GM23338 (cell line): ENCODE measurements around the gene CNNM4. TPM values are rescaled to one million over a fixed set of nuclear protein-coding genes. Genes with fewer than 3 reads are reported as not detected.

Source experiments
- ATAC-seq: fragments of 200-7000 bp; cut with Tn5 transposase; 3 replicates; pipeline ENCODE4 v1.9.1; 2020
- DNase-seq: peaks from one replicate; pipeline ENCODE4 v3.0.0-alpha.2; 2015; ENCODE audit warnings: low spot score
- H2AFZ ChIP-seq: fragments of 200-600 bp; sonication (generic); 2 replicates; pipeline ENCODE4 v1.8.0; 2016; ENCODE audit warnings: antibody characterized with exemption, mild to moderate bottlenecking, moderate library complexity
- H3F3A ChIP-seq: fragments of 200-600 bp; sonication (generic); replicated peaks from 2 replicates; pipeline ENCODE4 v1.8.0; 2017; ENCODE audit warnings: antibody characterized with exemption, mixed run types, low read depth
- H3K27ac ChIP-seq: fragments of 200-600 bp; sonication (generic); 2 replicates; pipeline ENCODE4 v1.6.1; 2016; ENCODE audit warnings: low read depth
- H3K27me3 ChIP-seq: fragments of 200-600 bp; sonication (generic); 2 replicates; pipeline ENCODE4 v1.8.0; 2016; ENCODE audit warnings: mild to moderate bottlenecking, mixed run types, moderate library complexity; ENCODE audit not compliant: insufficient read depth
- H3K36me3 ChIP-seq: fragments of 200-600 bp; sonication (generic); 2 replicates; pipeline ENCODE4 v1.8.0; 2016; ENCODE audit warnings: mild to moderate bottlenecking; ENCODE audit not compliant: insufficient read depth
- H3K4me1 ChIP-seq: fragments of 200-600 bp; sonication (generic); 2 replicates; pipeline ENCODE4 v1.8.0; 2016; ENCODE audit warnings: mild to moderate bottlenecking, moderate library complexity; ENCODE audit not compliant: insufficient read depth
- H3K4me2 ChIP-seq: fragments of 200-600 bp; sonication (generic); 2 replicates; pipeline ENCODE4 v1.7.1; 2017; ENCODE audit warnings: mixed run types
- H3K4me3 ChIP-seq: fragments of 200-600 bp; sonication (generic); 2 replicates; pipeline ENCODE4 v1.6.1; 2016; ENCODE audit warnings: mixed run types
- H3K79me2 ChIP-seq: fragments of 200-600 bp; sonication (generic); replicated peaks from 2 replicates; pipeline ENCODE4 v1.8.0; 2017; ENCODE audit warnings: mild to moderate bottlenecking; ENCODE audit not compliant: insufficient read depth
- H3K9me2 ChIP-seq: fragments of 200-600 bp; sonication (generic); 2 replicates; pipeline ENCODE4 v1.8.0; 2017; ENCODE audit not compliant: insufficient read depth
- H4K20me1 ChIP-seq: fragments of 200-600 bp; sonication (generic); replicated peaks from 2 replicates; pipeline ENCODE4 v1.8.0; 2017; ENCODE audit warnings: mild to moderate bottlenecking; ENCODE audit not compliant: insufficient read depth
- H3K27ac Mint-ChIP-seq: 2 replicates; pipeline ENCODE4 v1.8.0; 2020; ENCODE audit warnings: inconsistent platforms, mild to moderate bottlenecking, moderate library complexity, mixed read lengths
- H3K27me3 Mint-ChIP-seq: 3 replicates; pipeline ENCODE4 v1.8.0; 2022; ENCODE audit warnings: low read depth, mild to moderate bottlenecking, moderate library complexity, mixed read lengths, inconsistent platforms; ENCODE audit not compliant: insufficient read depth, poor library complexity
- H3K36me3 Mint-ChIP-seq: 3 replicates; pipeline ENCODE4 v1.8.0; 2021; ENCODE audit warnings: low read depth, mild to moderate bottlenecking, inconsistent platforms, moderate library complexity, mixed read lengths
- H3K4me1 Mint-ChIP-seq: 3 replicates; pipeline ENCODE4 v1.8.0; 2020; ENCODE audit warnings: mild to moderate bottlenecking, inconsistent platforms, mixed read lengths
- H3K4me3 Mint-ChIP-seq: 3 replicates; pipeline ENCODE4 v1.8.0; 2021; ENCODE audit warnings: moderate library complexity, mild to moderate bottlenecking, inconsistent platforms, mixed read lengths
- H3K9me3 Mint-ChIP-seq: 3 replicates; pipeline ENCODE4 v1.8.0; 2020; ENCODE audit warnings: moderate library complexity, mild to moderate bottlenecking, inconsistent platforms, mixed read lengths
- ETS1 ChIP-seq: IDR thresholded peaks from 2 replicates; pipeline ENCODE4 v1.6.1; 2016; ENCODE audit warnings: antibody characterized with exemption
- REST ChIP-seq: IDR thresholded peaks from one replicate; pipeline ENCODE4 v1.6.1; 2018; ENCODE audit warnings: antibody characterized with exemption; ENCODE audit not compliant: unreplicated experiment
- STAT1 ChIP-seq: IDR thresholded peaks from one replicate; pipeline ENCODE4 v1.6.1; 2016; ENCODE audit warnings: antibody characterized with exemption; ENCODE audit not compliant: unreplicated experiment
- polyA plus RNA-seq: library from polyadenylated mRNA; unstranded; fragments of >200 nt; fragmentation: Nextera tagmentation; extraction: Ambion mirVana; gene quantifications from 2 replicates; pipeline ENCODE4 v1.2.1, GENCODE V29; 2016
- total RNA-seq: library from RNA; depleted of rRNA; stranded (reverse); fragments of >200 nt; shearing (Covaris generic); gene quantifications from 2 replicates; pipeline ENCODE4 v1.2.3, GENCODE V29; 2014

Gene CNNM4
- total and polyA plus RNA-seq, 2 experiments from 2014 or later = 2.9 to 12.9 TPM

DNA sequence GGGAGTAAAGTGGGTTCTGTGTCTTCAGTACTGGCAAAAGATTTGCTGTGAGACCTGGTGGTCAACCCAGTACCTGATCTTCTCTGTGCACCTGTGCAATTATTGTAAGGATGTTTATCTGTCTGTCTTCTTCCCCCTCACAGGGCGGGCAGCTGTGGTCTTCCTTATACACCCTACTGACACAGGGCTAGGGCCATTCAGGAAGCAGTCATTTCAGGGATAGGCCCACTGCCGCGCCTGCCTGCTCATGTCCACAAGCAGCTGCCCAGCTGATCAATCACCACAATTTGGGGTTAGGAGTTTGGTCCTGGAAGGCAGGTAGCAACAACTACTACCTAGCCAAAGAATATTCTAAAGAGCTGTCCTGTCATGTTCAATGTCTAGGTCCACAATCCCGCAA, 1.2 kb upstream of the CNNM4 start:
- H3K4me3 ChIP-seq = no peak overlapping the region

More for the DNA sequence above, 1.2 kb upstream of the CNNM4 start:
- no peaks in the 10 kb centered on the region for H3K36me3 Mint-ChIP-seq
- H3K79me2 ChIP-seq = peaks cover 12% of the 10 kb centered on the region
- H4K20me1 ChIP-seq = peaks cover 6% of the 10 kb centered on the region; the same call in 1 of the 2 replicates
- DNase-seq (no peak), ATAC-seq (no peak)
- H3F3A ChIP-seq = peaks cover 18% of the 10 kb centered on the region
- H3K27me3 ChIP-seq = peaks cover 9% of the 10 kb centered on the region; the same call in 1 of the 2 replicates
- peaks cover 27% of the 10 kb centered on the region for H3K27me3 Mint-ChIP-seq
- H3K27ac ChIP-seq = no peak overlapping the region
- peak overlapping the region; percentile 72; the same call in 2 of the 3 replicates for H3K4me3 Mint-ChIP-seq
- no peak overlapping the region; the same call in 1 of the 2 replicates for H3K4me2 ChIP-seq
- H3K9me2 ChIP-seq = peaks cover 4% of the 10 kb centered on the region; the same call in 1 of the 2 replicates
- peak overlapping the region; percentile 66 for H2AFZ ChIP-seq
- H3K4me1 Mint-ChIP-seq = peaks cover 47% of the 10 kb centered on the region
- TF ChIP-seq REST = no peak
- TF ChIP-seq STAT1 = no peak
- no peak for TF ChIP-seq ETS1
- H3K36me3 ChIP-seq = no peaks in the 10 kb centered on the region
- H3K4me1 ChIP-seq = peaks cover 37% of the 10 kb centered on the region
- H3K27ac Mint-ChIP-seq = no peak overlapping the region
- H3K9me3 Mint-ChIP-seq = no peaks in the 10 kb centered on the region
